ENCODE measurements around the gene SLC22A12. TPM values are rescaled to one million over a fixed set of nuclear protein-coding genes. Genes with fewer than 3 reads are reported as not detected.

Gene SLC22A12
- total and polyA plus RNA-seq, 2 of the 8 experiments (the other 6 are each of a cell fraction or from before 2014, with no cell fraction given): not detected

GRCh38 chr11:64592656-64593055 lies 1.6 kb downstream of the SLC22A12 start:
- H3K23ac ChIP-seq (ENCODE audit: insufficient read length): no peak overlapping the region
- no peak overlapping the region for H3K56ac ChIP-seq (replicated peaks; ENCODE audit: insufficient read length, low read depth, low read length)
- no peaks in the 10 kb centered on the region for H3K36me3 ChIP-seq (ENCODE audit: control insufficient read depth in 2 of 4, insufficient read depth in 4 of 4, low read length in 3 of 4)
- no peak overlapping the region for H3K4me3 ChIP-seq (ENCODE audit: extremely low read depth in 1 of 4, insufficient read depth in 2 of 4, low read depth in 3 of 4, low read length in 4 of 4)
- TF ChIP-seq HDAC6 (IDR thresholded peaks at IDR 0.05; ENCODE audit: low read depth, low read length): no peak
- H3K14ac ChIP-seq (ENCODE audit: insufficient read length): no peak overlapping the region
- no peak overlapping the region for H2BK20ac ChIP-seq (ENCODE audit: low read length)
- 95% methylated on average over 9 of the region's 9 CpGs; no CpG with 5 or more reads in 1 of the 2 experiments for WGBS, 2 experiments (ENCODE audit: extremely low coverage in 1 of 2, insufficient coverage in 1 of 2, insufficient read length in 1 of 2, insufficient replicate concordance in 2 of 2, low coverage in 1 of 2, low lambda C conversion rate in 2 of 2, missing lambda C conversion rate in 1 of 2)
- FAIRE-seq (no peak), DNase-seq (ENCODE audit: low read depth in 1 of 2, low spot score in 2 of 2) (no peak)
- H2AFZ ChIP-seq (ENCODE audit: low read length): no peak overlapping the region
- ChIA-PET CTCF (ENCODE audit: partially characterized antibody) (interaction anchor here (0.6 to 1.3 kb wide), 3 partner anchors 38 to 96 kb away, joined by 3 read pairs; no protein-coding TSS in a partner anchor), POLR2A (ENCODE audit: partially characterized antibody) (no interaction called here)
- H3K23me2 ChIP-seq (ENCODE audit: low read depth, low read length): peaks cover 21% of the 10 kb centered on the region; the same call in 1 of the 2 replicates
- no peak overlapping the region for H3K18ac ChIP-seq (ENCODE audit: extremely low read depth, low read length)
- H2AK5ac ChIP-seq (ENCODE audit: low read depth, low read length): no peak overlapping the region
- H4K91ac ChIP-seq (replicated peaks; ENCODE audit: insufficient read length, low read length): no peak overlapping the region
- no peak overlapping the region for H3K4ac ChIP-seq (replicated peaks; ENCODE audit: insufficient read length, low read depth, low read length)
- H2BK12ac ChIP-seq (ENCODE audit: low read depth, low read length): no peak overlapping the region
- no peak overlapping the region for H2BK15ac ChIP-seq (ENCODE audit: low read length)
- no peak overlapping the region for H2BK120ac ChIP-seq (replicated peaks; ENCODE audit: low read depth, low read length)
- H3K27me3 ChIP-seq (replicated peaks in 1 of 4; ENCODE audit: control insufficient read depth in 3 of 4, extremely low read depth in 1 of 4, insufficient read depth in 3 of 4, low read length in 3 of 4): peaks cover 0 to 3% (median 2%) of the 10 kb centered on the region in 4 experiments; a peak in 3 of 7 replicates
- H3K9me3 ChIP-seq (ENCODE audit: insufficient read depth in 2 of 2, low read depth in 1 of 2, low read length in 1 of 2): peaks cover 0 to 10% of the 10 kb centered on the region in 2 experiments; a peak in 2 of 4 replicates
- peaks cover 0 to 11% of the 10 kb centered on the region in 2 experiments for H4K20me1 ChIP-seq (replicated peaks in 1 of 2; ENCODE audit: control insufficient read depth in 1 of 2, insufficient read depth in 2 of 2, low read length in 2 of 2)
- no peaks in the 10 kb centered on the region for H3K4me1 ChIP-seq (replicated peaks in 1 of 4; ENCODE audit: control insufficient read depth in 3 of 4, insufficient read depth in 4 of 4, low read length in 3 of 4)
- H3K79me2 ChIP-seq (ENCODE audit: control insufficient read depth in 1 of 2, insufficient read depth in 2 of 2, low read length in 2 of 2): no peaks in the 10 kb centered on the region
- no peak overlapping the region for H3K27ac ChIP-seq (ENCODE audit: low read depth, low read length)
- no peaks in the 10 kb centered on the region for H3K79me1 ChIP-seq (ENCODE audit: low read depth, low read length)
- H3K4me2 ChIP-seq (ENCODE audit: insufficient read depth in 1 of 2, low read depth in 2 of 2, low read length in 2 of 2): no peak overlapping the region
- H2BK5ac ChIP-seq (ENCODE audit: low read depth, low read length): no peak overlapping the region
- no peak overlapping the region for H3K9ac ChIP-seq (replicated peaks in 1 of 4; ENCODE audit: extremely low read depth in 1 of 4, low read depth in 3 of 4, low read length in 3 of 4)
- H4K8ac ChIP-seq (ENCODE audit: extremely low read depth, insufficient read depth, low read length): no peak overlapping the region; the same call in 1 of the 2 replicates
- H4K5ac ChIP-seq (ENCODE audit: insufficient read length, low read depth, low read length): no peak overlapping the region

Data from H1 (cell line).